Smooth muscle cell (in vitro differentiated cells): ENCODE results near the gene SCGB1A1. TPM values are rescaled to one million over a fixed set of nuclear protein-coding genes. Genes with fewer than 3 reads are reported as not detected.

Experiments
- DNase-seq: peaks from one replicate; lab custom pipeline; 2025; ENCODE audit not compliant: unreplicated experiment; lab: John Stamatoyannopoulos, UW
- H2AFZ ChIP-seq: fragments of 200-600 bp; sonication (generic); 2 replicates; pipeline ENCODE4 v1.6.0; 2016; ENCODE audit warnings: antibody characterized with exemption, low read depth, mild to moderate bottlenecking
- H3F3A ChIP-seq: fragments of 200-600 bp; sonication (generic); 2 replicates; pipeline ENCODE4 v1.6.0; 2017; ENCODE audit warnings: antibody characterized with exemption, low read depth
- H3K27ac ChIP-seq: fragments of 200-600 bp; sonication (generic); 2 replicates; pipeline ENCODE4 v1.5.1; 2016; ENCODE audit warnings: low read depth, mild to moderate bottlenecking
- H3K27me3 ChIP-seq: fragments of 200-600 bp; sonication (generic); 2 replicates; pipeline ENCODE4 v1.6.1; 2016; ENCODE audit warnings: low read depth, mild to moderate bottlenecking
- H3K36me3 ChIP-seq: fragments of 200-600 bp; sonication (generic); 2 replicates; pipeline ENCODE4 v1.5.1; 2016; ENCODE audit warnings: low read depth
- H3K4me1 ChIP-seq: fragments of 200-600 bp; sonication (generic); 2 replicates; pipeline ENCODE4 v1.5.1; 2016; ENCODE audit warnings: low read depth
- H3K4me2 ChIP-seq: fragments of 200-600 bp; sonication (generic); 2 replicates; pipeline ENCODE4 v1.6.0; 2016; ENCODE audit warnings: mild to moderate bottlenecking
- H3K4me3 ChIP-seq: fragments of 200-600 bp; sonication (generic); 2 replicates; pipeline ENCODE4 v1.5.1; 2016; ENCODE audit warnings: mild to moderate bottlenecking
- H3K79me2 ChIP-seq: fragments of 200-600 bp; sonication (generic); 2 replicates; pipeline ENCODE4 v1.6.0; 2016; ENCODE audit warnings: low read depth, mild to moderate bottlenecking
- H3K9ac ChIP-seq: fragments of 200-600 bp; sonication (generic); 2 replicates; pipeline ENCODE4 v1.6.0; 2016; ENCODE audit warnings: low read depth
- H3K9me3 ChIP-seq: fragments of 200-600 bp; sonication (generic); replicated peaks from 2 replicates; pipeline ENCODE4 v1.5.1; 2016; ENCODE audit warnings: low read depth
- H4K20me1 ChIP-seq: fragments of 200-600 bp; sonication (generic); 2 replicates; pipeline ENCODE4 v1.6.0; 2016; ENCODE audit warnings: low read depth
- WGBS: methylation state at CpG from one replicate; pipeline ENCODE4 v1.1.7; 2016; ENCODE audit warnings: low lambda C conversion rate; 5-methylcytosine and 5-hydroxymethylcytosine counted together
- polyA plus RNA-seq: library from polyadenylated mRNA; unstranded; fragments of >200 nt; fragmentation: Nextera tagmentation; extraction: Ambion mirVana; gene quantifications from 2 replicates; pipeline ENCODE4 v1.2.1, GENCODE V29; 2016
- total RNA-seq: library from RNA; depleted of rRNA; stranded (reverse); fragments of >200 nt; gene quantifications from 2 replicates; pipeline ENCODE4 v1.2.3, GENCODE V29; 2014
- TF ChIP-seq, protein P1 (sequence below): fragments of 200-600 bp; sonication (generic); IDR thresholded peaks from 2 replicates; pipeline ENCODE4 v1.5.1; 2017; ENCODE audit warnings: borderline replicate concordance, mild to moderate bottlenecking, antibody characterized with exemption; ENCODE audit not compliant: insufficient read depth, poor library complexity, severe bottlenecking

The SCGB1A1 gene
- total and polyA plus RNA-seq, 2 experiments from 2014 or later, result not detected

DNA sequence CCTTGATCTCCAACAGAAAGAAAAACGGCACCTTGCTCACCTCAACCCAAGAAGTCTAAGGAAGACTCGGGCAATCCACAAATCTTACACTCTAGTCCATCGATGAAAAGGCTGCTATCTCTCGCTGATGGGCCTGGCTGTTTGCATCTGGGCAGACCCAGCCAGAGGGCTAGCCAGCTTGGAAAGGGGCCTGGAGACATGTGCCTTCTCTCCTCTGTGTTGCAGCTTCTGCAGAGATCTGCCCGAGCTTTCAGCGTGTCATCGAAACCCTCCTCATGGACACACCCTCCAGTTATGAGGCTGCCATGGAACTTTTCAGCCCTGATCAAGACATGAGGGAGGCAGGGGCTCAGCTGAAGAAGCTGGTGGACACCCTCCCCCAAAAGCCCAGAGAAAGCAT is 3.2 kb downstream of the SCGB1A1 start:
- no peak for DNase-seq
- Histone ChIP-seq H4K20me1 (no peaks in the 10 kb centered on the region), H3F3A (peaks cover 2% of the 10 kb centered on the region), H3K9ac (no peak overlapping the region), H2AFZ (no peak overlapping the region), H3K4me2 (no peak overlapping the region), H3K4me1 (peaks cover 6% of the 10 kb centered on the region), H3K36me3 (no peaks in the 10 kb centered on the region), H3K27me3 (no peaks in the 10 kb centered on the region), H3K4me3 (no peak overlapping the region), H3K79me2 (no peaks in the 10 kb centered on the region), H3K27ac (no peak overlapping the region), H3K9me3 (no peaks in the 10 kb centered on the region)
- 60% methylated on average over 7 of the region's 7 CpGs for WGBS
- TF ChIP-seq, protein P1, sequence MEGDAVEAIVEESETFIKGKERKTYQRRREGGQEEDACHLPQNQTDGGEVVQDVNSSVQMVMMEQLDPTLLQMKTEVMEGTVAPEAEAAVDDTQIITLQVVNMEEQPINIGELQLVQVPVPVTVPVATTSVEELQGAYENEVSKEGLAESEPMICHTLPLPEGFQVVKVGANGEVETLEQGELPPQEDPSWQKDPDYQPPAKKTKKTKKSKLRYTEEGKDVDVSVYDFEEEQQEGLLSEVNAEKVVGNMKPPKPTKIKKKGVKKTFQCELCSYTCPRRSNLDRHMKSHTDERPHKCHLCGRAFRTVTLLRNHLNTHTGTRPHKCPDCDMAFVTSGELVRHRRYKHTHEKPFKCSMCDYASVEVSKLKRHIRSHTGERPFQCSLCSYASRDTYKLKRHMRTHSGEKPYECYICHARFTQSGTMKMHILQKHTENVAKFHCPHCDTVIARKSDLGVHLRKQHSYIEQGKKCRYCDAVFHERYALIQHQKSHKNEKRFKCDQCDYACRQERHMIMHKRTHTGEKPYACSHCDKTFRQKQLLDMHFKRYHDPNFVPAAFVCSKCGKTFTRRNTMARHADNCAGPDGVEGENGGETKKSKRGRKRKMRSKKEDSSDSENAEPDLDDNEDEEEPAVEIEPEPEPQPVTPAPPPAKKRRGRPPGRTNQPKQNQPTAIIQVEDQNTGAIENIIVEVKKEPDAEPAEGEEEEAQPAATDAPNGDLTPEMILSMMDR, result no peak

DNA sequence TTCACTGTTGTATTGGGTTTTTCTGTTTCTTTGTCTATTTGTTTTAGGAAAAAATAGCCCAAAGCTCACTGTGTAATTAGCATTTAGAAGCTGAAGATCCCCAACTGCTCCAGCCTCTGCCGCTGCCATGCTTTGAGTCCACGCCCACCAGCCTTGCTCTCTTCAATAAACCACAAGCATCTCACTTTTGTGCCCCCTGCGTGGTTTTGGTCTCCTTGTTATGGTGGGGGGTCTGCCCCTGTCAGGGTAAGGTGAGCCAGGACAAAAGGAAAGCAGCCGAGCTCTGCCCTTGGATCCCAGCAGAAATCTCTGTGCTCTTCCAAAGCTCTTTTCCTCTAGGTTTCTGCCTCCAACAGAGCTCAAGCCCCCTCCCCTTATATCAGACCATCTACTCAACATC is 4.2 kb downstream of the SCGB1A1 start:
- no peaks in the 10 kb centered on the region for H3K79me2 ChIP-seq
- no peaks in the 10 kb centered on the region for H4K20me1 ChIP-seq
- peaks cover 2% of the 10 kb centered on the region for H3F3A ChIP-seq
- H3K27ac ChIP-seq, result no peak overlapping the region
- no peaks in the 10 kb centered on the region for H3K36me3 ChIP-seq
- no peak overlapping the region for H3K4me3 ChIP-seq
- no peak overlapping the region for H3K4me2 ChIP-seq
- DNase-seq, result no peak
- H2AFZ ChIP-seq, result no peak overlapping the region
- peaks cover 6% of the 10 kb centered on the region for H3K4me1 ChIP-seq
- 72% methylated on average over 4 of the region's 4 CpGs for whole genome bisulfite sequencing
- H3K9ac ChIP-seq, result no peak overlapping the region
- TF ChIP-seq, protein P1, result no peak
- no peaks in the 10 kb centered on the region for H3K27me3 ChIP-seq
- no peaks in the 10 kb centered on the region for H3K9me3 ChIP-seq

DNA sequence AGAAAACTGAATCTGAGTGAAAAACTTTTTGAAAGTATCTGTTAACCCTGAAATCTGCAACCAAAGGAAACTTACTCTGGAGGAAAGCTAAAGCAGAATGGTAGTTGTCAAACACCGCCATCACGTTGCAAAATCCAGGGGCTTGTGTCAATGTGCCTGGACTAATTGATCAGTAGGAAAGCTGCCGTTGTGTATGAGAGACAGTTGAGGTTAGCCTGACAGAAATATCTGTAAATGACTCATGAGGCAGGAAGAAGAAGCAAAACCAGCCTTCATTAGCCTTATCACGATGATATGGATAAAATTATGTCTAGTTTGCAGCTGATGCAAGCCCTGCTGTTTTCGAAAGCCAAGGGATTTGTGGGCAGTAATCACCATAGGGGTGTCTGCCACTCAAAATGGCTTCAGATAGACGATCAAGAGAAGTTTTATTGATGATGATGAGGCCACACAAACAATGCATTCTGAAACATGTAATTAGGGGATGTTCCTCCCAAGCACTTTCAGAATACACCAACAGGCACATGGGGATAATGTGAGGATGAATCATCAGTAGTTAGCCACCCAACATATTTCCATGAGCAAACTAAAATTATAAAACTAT is 8.9 kb downstream of the SCGB1A1 start:
- H3K27me3 ChIP-seq, result no peaks in the 10 kb centered on the region
- peaks cover 6% of the 10 kb centered on the region for H3K4me1 ChIP-seq
- no peak for DNase-seq
- H3K9ac ChIP-seq, result peak overlapping the region; percentile 4
- no peaks in the 10 kb centered on the region for H3K36me3 ChIP-seq
- peak overlapping the region; percentile 56 for H3K4me2 ChIP-seq
- H3K27ac ChIP-seq, result peak overlapping the region; percentile 82
- H3K9me3 ChIP-seq, result no peaks in the 10 kb centered on the region
- 4% methylated on average over 6 of the region's 6 CpGs for WGBS
- no peak overlapping the region for H2AFZ ChIP-seq
- H3F3A ChIP-seq, result peaks cover 16% of the 10 kb centered on the region
- no peaks in the 10 kb centered on the region for H4K20me1 ChIP-seq
- TF ChIP-seq, protein P1, result no peak
- no peaks in the 10 kb centered on the region for H3K79me2 ChIP-seq
- no peak overlapping the region for H3K4me3 ChIP-seq
